Stimulated activated CD4-positive, alpha-beta T cell treated with anti-CD3 and anti-CD28 coated beads, TNF-alpha, amount 100 ng/mL, for 24 hours (primary cell): ENCODE measurements around the gene FOCAD.

Source experiments
- DNase-seq, 3 experiments: peaks; one replicate each; pipeline ENCODE4 v3.0.0-alpha.2; 2020; ENCODE audit warnings: low read depth in 3 of 3

FOCAD gene

DNA sequence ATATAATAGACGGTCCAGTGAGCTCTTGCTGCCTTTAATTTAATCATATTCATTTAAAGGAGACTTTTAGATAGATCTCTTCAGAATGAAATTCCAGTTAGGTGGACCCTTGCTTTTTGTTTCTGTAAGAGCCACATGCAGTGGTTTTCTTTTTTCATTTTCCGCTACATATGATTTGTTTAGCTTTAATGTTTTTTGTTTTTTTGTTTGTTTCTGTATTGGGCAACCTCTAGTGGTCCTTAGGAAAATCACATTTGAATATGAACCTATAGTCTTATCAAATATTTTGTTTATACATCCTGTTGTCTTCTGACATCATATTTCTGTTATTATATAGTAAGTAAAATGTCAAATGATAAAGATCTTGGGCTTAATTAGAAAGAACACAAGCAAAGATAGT, 196.6 kb downstream of the FOCAD start:
- no peak for DNase-seq

DNA sequence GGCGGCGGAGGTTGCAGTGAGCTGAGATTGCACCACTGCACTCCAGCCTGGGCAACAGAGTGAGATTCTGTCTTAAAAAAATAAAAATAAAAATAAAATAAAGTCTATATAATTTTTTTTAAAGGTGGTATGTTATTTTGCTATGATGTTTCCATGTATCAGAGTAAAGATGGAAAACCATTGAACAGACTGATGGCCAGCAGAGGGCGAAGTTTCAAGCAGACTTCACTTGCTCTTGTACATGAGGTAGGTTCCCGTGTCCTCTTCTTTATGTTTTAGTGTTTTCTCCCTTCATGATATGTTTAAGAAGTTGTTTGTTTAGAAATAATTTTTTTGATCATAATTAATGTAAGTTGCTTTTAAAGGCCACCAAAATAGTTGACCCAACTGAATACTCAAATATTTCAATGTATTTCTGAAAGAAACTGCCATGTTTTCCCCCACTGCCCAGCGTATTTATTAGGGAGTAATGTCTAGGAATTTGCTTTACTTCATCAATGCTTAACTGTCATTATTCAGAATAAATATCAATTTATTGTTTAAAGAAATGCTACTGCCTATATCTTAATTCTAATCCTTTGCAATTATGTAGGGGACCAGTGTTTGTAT, 201.0 kb downstream of the FOCAD start:
- DNase-seq: peak; percentile 26 to 51 (median 32)

DNA sequence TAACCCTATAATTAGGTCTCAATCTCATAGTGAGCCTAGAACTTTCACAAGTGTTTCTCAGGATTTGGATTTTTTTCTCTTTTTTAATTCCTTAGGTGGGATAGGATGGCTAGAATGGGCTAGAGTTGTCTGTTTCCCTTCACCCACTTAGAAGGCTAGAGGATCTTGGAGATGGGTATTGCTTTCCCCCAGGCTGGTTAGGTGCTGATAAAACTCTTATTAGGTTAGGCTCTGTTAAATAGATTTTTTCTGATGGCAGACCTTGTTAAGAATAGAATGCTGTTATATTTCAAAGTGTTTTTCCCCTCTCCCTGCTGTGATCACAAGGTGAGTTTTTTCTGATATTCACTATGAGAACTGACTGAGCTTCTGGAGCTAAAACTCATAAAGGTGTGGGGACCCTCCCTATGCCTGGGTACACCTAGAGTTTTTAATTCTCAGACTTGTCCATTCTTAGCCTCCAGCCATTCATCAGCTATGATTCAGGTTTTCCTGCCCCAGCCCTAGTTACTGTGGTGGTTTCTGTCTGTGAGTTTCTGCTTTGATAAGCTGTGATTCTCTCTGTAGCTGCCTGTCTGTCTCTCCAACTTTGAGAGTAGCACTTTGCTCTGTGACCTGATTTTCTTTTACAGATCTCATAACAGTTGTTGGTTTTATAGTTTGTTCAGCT, 215.0 kb downstream of the FOCAD start:
- DNase-seq: no peak

DNA sequence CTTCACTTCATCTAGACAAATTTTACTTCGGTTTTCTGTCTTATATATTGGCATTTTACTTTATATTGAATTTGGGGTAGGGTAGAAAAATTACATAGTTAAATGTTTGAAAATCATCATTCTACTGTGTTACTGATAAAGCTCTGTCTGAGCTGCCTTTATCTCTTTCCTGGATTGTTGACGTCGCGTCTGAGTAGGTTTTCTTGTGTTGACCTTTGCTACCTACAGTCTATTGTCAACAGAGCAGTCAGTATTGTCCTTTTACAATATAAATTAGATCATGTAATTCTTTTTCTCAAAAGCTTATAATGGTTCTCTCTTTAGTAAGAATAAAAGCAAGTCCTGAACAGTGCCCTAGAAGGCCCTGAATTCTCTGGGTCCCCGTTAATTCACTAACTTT, 219.2 kb downstream of the FOCAD start:
- no peak for DNase-seq

DNA sequence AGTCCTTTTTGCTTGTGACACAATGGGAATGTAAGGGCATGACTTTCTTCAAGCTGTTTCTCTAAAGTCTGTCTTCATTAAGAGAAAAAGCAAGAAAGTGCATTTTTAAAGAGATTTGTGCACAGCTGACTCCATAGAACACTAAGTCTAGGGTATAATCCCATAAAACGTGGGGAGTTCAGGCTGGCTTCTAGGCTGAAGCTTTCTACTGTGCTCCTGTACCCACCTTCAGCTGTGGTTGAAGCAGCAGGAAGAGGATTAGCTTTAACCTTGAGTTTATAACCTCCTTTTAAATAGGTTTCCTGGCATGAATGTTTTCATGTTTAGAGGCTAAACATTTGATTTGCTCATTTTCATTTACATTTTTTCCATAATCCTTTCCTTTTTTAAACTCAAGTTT, 220.9 kb downstream of the FOCAD start:
- no peak for DNase-seq

DNA sequence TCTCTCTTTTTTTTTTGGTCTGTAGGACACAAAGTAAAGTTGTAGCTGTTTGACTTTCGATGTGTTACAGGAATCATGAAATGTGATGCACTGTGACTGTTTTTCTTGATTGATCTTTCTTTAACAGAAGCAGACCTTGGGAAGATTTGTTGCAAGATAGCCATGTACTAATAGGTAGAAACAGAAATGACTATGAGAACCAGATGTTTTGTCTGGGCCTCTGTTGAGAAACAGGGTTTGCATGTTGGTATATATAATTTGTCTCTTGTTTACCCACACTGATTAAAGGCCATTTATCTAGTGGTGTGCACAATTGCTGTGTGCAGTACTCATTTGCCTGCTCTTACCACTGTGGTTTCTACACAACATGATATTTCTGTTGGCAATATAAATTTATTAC, 222.3 kb downstream of the FOCAD start:
- no peak for DNase-seq

DNA sequence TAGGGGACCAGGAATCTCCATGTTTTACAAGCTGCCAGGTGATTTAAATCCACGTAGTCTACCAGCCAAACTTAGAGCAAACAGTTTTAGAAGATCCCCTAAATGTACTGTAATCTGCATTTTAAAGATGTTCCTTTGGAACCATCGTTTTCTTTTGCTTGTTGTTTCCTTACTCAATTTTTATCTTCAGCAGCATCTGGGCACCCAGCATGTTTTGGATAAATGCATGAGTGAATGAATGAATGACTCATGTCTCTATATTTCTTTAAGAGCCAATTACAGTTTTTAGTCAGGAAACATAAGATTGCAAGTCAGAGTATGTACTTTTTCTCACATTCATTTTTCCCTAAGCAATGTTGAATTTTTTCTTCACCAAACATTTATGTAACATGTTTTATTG, 224.4 kb downstream of the FOCAD start:
- DNase-seq: no peak

DNA sequence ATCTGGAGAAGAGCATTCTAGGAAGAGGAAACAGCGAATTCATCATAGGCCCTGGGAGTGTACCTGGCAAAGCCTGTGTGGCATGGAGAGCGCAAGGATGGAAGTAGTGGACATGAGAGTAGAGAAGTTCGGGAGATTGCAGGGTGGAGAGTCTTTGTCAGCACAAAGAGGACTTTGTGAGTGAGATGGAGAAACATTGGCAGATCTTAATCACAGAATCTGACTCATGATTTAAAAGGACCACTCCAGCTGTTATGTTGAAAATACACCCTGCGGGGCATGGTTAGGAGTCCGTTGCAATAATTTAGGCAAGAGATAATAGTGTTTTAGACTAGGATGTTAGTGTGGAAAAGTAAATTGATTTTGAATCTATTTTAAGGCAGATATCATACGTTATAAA, 230.5 kb downstream of the FOCAD start:
- no peak for DNase-seq

DNA sequence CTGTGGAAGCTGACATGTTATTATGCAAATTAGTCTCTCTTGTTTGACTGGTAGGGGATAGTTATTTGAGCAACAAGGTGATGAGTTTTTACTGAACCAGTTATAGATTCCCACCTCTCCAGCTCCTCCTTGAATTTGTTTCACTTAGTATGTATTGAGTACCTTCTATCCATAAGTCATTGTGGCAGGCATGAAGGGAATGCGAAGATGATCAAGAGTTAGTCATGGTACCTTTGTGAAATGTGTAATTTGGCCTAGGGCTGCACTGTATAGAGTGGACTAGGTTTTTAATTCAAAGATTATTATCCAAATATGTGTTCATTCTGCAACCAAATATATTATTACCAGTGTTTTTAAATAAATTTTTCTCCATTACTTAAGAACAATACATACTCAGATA, 237.3 kb downstream of the FOCAD start:
- no peak for DNase-seq

DNA sequence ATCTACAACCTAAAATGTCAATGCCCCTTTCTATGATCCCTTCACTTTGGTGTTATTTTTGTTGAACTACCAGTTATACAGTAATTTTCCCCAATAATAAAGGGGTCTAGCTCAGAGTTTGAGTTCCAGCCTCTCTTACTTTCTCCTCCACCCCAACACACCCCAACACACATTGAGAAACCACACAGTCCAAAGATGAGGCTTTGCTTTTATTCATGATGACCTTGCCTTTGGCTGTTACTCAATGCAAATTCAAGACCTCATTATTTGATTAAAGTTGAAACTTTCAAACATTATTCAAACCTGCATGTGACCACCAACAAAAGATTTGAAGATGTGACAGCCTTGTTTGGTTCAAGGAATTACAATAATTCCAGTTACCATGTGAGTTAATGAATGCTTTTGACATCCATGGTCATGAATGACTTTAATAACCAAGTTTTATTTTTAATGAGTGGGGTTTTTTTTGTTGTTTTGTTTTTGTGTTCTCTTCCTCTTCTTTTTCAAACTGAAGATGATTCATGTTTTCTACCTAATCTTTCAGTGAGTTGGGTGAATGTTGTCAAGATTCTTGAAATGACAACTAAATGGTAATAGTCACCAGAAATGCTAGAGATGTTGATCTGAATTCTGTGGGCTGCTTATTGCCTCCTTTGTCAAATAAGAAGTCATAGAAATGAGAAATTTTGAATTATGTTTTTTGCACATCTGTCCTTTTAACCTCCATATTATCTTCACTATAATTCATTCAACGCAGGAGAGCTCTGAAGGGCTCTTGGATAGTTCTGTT, 241.4 kb downstream of the FOCAD start:
- DNase-seq: no peak

DNA sequence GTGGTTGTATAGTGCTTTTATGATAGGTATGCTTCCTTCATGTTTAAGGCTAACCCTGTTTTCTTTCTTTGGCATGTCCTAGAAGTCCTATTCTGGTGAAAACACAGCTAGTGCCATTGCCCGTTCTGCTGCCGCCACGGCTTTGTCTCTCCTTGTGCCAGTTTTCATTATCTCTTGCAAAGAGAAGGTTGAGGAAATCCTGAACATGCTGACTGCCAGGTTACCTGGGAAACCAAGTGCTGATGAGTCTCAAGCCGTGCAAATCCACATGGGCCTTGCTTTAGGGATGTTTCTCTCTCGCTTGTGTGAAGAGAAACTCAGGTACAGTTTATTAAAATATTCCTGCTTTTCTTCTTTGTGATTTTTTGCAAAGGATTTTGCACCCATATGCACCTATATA, 245.2 kb downstream of the FOCAD start:
- DNase-seq: no peak

DNA sequence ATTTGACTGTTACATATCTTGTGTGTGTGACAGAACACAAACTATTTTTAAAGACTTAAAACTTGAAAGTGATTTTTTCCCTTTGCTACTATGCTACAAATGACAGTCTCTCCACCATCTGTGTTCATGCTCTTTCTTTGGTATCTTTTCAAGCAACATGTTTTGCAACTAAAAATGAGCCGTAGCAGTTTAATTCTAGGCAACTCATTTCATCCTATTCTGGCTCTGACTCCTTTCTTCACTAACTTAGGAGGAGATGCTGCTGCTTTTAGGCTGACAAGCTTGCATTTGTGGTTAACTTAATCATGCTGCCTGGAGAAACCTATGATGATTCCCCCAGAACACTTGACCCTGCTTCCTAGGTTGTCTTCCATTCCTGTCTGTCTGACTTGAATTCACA, 246.8 kb downstream of the FOCAD start:
- no peak for DNase-seq

DNA sequence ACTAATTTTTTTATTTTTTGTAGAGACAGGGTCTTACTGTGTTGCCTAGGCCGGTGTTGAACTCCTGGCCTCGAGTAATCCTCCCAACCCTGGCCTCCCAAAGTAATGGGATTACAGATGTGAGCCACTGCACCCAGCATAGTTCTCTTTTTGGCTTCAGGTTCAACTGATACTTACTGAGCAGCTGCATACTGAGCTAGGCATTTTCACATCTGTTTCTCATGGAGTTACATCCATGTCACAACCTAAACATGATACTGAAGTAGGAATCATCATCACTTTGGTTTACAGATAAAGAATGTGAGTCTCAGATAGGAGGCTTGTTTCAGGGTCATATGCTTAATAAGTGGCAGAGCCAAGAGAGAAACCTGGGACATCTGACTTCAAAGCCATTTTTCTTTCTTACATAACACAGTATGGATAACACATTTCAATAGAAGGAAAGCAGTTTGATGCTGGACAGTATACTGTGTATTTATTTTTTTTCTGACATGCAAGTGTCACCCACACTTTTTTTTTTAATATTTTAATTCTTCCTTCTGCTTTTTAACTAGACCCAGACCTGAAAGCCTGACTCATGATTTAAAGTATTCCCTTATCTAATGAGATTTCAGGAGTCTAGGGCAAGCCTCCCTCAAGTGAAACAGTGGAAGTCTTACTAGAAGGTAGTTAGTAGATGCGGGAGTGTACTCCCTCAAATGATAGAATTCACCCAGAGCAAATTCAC, 256.6 kb downstream of the FOCAD start:
- DNase-seq: no peak

DNA sequence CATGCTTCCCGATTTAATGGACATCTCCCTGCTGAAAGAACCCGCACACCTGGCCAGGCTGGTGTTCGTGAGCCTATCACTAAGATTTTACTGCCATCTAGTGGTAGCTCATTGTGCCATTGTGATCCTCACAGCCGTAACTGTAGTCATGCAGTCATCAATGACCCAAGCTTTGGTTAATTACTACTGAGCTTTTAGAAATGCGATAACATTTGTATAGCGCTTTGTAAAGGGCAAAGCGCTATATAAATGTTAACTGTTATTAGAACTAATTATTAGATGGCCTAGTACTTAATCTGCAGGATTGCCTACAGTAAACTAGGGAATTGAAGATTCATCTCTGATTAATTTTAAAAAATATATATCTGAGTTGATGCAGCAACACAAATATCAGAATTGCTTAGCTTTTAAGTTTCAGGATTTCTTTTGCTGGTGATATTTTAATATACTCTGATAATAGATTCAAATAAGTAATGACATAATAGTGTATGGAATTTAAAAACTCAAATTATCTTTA, 257.2 kb downstream of the FOCAD start:
- DNase-seq: peak; percentile 6 to 48 (median 23)

DNA sequence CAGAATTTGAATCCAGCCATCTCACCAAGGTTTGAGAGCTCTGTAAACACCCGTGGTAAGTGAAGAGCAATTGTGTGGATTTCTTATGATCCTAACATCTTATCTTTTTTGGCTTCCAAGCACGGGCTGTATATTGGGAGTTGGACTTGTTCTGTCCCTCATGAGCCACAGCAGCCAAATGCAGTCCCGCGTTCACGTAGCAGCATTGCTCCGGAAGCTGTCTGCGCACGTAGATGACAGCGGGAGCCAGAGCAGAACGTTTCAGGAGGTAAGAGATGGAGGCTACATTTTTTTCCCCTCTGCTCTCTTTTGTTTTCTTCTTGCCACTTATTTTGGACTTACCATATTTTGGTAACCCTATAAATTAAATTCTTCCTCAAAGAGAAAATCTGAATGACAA, 260.4 kb downstream of the FOCAD start:
- DNase-seq: no peak

DNA sequence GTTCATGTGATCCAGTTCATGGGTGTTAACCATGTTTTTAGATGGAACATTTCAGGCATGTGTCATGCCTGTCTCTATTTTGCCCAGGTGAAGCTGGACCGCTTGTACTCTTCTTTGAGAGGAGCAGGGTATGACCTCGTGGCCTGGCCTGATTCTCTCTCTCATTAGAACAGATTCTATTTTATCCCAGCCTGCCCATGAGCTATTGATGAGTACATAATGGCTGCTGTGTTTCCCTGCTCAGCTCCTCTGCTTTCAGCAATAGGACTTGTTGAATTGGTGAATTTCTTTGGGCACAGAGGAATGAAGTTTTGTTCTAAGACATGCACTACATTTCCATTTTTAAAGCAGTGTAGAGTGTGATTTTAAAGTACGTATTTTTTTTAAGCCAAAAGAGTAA, 261.2 kb downstream of the FOCAD start:
- no peak for DNase-seq

DNA sequence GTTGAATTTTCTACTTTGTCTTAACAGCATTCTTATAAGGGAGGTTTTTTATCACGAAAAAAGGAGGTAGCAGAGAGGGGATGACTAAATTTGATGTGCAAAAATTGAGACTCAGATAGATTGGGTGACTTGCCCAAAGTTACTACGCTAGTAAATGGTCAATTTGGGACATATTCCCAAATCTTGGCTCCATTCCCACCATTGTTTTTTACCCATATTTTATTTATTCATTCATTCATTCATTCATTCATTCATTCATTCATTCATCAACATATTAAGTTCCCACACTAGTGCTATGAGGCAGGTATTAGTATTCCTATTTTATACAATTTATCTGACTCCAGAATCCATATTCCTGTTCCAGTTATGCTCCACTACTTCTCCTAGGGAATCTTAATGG, 261.8 kb downstream of the FOCAD start:
- DNase-seq: no peak

DNA sequence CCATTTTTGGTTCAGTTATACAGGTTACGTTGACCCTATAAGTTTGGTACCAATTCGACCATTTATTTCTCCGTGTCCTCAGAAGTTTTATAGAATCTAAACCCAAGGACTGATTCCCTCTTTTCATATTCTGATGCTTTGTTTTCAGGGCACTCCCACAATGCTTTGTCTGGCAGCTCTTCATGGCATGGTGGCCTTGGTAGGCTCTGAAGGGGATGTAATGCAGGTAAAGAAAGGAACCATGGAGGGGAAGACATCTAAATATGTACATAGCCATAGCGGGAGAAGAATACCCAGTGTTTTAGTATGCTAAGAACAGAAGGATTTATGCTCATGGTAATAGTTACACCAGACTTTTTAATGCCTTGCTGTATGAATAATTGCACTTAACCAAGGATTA, 264.6 kb downstream of the FOCAD start:
- no peak for DNase-seq

DNA sequence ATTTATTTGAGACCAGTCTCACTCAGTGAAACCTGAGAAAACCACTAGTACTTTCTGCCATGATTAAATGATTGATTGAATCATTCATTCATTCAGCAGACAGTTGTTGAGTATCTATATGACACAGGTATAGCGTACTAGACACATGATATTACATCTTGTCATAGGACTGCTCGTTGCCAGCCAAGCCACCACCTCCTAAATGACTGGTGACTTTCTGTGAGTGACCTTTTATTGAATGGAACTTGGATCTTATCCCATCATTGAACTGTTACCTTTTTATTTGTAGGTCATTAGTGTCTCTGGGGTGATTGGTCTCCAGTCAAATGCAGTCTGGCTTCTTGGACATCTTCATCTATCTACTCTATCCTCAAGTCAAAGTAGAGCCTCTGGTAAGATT, 266.6 kb downstream of the FOCAD start:
- no peak for DNase-seq

DNA sequence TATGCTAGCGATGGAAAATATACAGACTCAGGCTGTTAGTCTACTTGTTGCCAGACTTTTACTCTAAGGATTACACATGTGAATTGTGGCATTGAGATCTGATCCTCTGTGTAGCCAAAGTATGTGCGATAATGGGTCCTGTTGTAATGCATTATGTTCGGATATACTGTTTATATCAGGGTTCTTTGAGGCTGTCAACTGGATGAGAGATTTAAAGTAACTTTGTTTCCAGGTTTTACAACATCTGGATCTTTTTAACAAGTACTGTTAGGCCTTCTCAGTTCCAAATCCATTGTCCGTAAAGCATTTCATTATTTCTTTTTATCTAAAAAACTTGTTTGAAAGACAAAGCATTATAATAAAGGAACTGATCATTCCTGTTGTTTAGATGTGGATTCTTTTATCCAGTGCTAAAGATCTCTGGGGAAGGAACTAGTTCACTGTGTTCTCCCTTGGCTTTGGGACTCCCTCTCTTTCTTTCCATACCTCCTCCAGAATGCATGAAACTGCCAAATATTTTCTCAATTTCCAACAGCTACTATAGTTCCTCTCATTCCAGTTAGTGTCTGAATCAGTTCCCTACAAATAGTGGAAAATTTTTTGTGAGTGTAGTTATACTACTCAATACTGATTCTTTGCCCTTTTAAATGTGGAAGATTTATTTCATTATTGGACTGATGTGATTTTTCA, 278.6 kb downstream of the FOCAD start:
- DNase-seq: no peak

DNA sequence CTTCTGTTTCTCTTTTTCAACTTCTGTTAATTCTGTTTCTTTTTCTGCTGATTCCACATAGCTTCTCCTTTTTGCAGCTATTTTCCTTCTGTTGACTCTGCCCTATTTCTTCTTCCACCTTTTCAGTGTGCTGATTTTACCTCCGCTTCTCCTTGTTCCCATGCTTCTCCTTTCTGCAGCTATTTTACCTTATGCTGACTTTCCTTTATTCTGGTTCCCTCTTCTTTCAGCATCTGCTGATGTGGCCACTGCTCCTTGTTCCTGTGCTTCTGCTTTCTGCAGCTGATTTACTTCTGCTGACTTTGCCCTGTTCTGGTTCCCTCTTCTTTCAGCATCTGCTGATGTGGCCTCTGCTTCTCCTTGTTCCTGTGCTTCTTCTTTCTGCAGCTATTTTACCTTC, 288.6 kb downstream of the FOCAD start:
- no peak for DNase-seq
